IMR-90 (cell line): ENCODE results near the gene RAF1.

Source experiments
- CHD1 ChIP-seq: IDR thresholded peaks from 2 replicates; pipeline ENCODE4 v1.6.1; 2012; ENCODE audit warnings: low read depth, low read length, improper control_type of control experiment
- FOS ChIP-seq: fragments of 150-350 bp; IDR thresholded peaks from 2 replicates; pipeline ENCODE4 v1.6.1; 2016; ENCODE audit warnings: low read depth, low read length
- MAZ ChIP-seq: IDR thresholded peaks from 2 replicates; pipeline ENCODE4 v1.6.1; 2012; ENCODE audit warnings: low read depth, mild to moderate bottlenecking, low read length, improper control_type of control experiment, moderate library complexity, borderline replicate concordance
- MXI1 ChIP-seq: IDR thresholded peaks from 2 replicates; pipeline ENCODE4 v1.6.1; 2012; ENCODE audit warnings: low read depth, mild to moderate bottlenecking, low read length, moderate library complexity, borderline replicate concordance
- POLR2A ChIP-seq: IDR thresholded peaks from 2 replicates; pipeline ENCODE4 v1.6.1; 2012; ENCODE audit warnings: mild to moderate bottlenecking, low read depth, low read length
- RAD21 ChIP-seq: IDR thresholded peaks from 2 replicates; pipeline ENCODE4 v1.6.1; 2012; ENCODE audit warnings: low read length, improper control_type of control experiment
- RCOR1 ChIP-seq: IDR thresholded peaks from 2 replicates; pipeline ENCODE4 v1.6.1; 2012; ENCODE audit warnings: mild to moderate bottlenecking, low read length, improper control_type of control experiment; ENCODE audit not compliant: insufficient replicate concordance
- TF ChIP-seq, protein P1 (sequence below): conservative IDR thresholded peaks from 2 replicates; pipeline ENCODE4 v1.5.1; 2012; ENCODE audit warnings: mild to moderate bottlenecking, low read depth, low read length, improper control_type of control experiment
- TF ChIP-seq, protein P2 (sequence below): fragments of 150-350 bp; IDR thresholded peaks from 2 replicates; pipeline ENCODE4 v1.6.1; 2017; ENCODE audit warnings: mild to moderate bottlenecking, antibody characterized with exemption, low read length, low read depth

GRCh38 chr3:12574131-12574530 is 89.8 kb downstream of the RAF1 start:
- TF ChIP-seq, protein P1, sequence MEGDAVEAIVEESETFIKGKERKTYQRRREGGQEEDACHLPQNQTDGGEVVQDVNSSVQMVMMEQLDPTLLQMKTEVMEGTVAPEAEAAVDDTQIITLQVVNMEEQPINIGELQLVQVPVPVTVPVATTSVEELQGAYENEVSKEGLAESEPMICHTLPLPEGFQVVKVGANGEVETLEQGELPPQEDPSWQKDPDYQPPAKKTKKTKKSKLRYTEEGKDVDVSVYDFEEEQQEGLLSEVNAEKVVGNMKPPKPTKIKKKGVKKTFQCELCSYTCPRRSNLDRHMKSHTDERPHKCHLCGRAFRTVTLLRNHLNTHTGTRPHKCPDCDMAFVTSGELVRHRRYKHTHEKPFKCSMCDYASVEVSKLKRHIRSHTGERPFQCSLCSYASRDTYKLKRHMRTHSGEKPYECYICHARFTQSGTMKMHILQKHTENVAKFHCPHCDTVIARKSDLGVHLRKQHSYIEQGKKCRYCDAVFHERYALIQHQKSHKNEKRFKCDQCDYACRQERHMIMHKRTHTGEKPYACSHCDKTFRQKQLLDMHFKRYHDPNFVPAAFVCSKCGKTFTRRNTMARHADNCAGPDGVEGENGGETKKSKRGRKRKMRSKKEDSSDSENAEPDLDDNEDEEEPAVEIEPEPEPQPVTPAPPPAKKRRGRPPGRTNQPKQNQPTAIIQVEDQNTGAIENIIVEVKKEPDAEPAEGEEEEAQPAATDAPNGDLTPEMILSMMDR, result no peak
- TF ChIP-seq RCOR1 (no peak), FOS (no peak), POLR2A (no peak), RAD21 (no peak), MXI1 (no peak), MAZ (no peak), CHD1 (no peak)
- TF ChIP-seq, protein P2, sequence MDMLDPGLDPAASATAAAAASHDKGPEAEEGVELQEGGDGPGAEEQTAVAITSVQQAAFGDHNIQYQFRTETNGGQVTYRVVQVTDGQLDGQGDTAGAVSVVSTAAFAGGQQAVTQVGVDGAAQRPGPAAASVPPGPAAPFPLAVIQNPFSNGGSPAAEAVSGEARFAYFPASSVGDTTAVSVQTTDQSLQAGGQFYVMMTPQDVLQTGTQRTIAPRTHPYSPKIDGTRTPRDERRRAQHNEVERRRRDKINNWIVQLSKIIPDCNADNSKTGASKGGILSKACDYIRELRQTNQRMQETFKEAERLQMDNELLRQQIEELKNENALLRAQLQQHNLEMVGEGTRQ, result no peak
